Measurements from ENCODE around the gene SUDS3. TPM values are rescaled to one million over a fixed set of nuclear protein-coding genes. Genes with fewer than 3 reads are reported as not detected.
"Not testable (repeated sequence)": the region's sequence is repeated elsewhere in the genome, so short reads cannot be mapped to it uniquely, and the experiment has no call there.

The SUDS3 gene
- total and polyA plus RNA-seq, 12 donors, result 7.5 to 28.0 (median 21.6) TPM

- Histone ChIP-seq H3K27me3 (no peaks in the 10 kb centered on the region), H3K27ac (no peak overlapping the region), H3K36me3 (peaks cover 0 to 100% (median 22%) of the 10 kb centered on the region in 9 donors), H3K4me3 (no peak overlapping the region), H3K9me3 (no peaks in the 10 kb centered on the region), H3K4me1 (peaks cover 0 to 14% (median 7%) of the 10 kb centered on the region in 9 donors)
- 66 to 68% methylated on average over 6 of the region's 6 CpGs for WGBS, 2 donors
- intact Hi-C loops (cut with DNase I), result loop anchor here in 7 of 10 donors (10.0 kb wide), 5 partner anchors 203 to 1143 kb away; no protein-coding TSS in a partner anchor
- no peak for TF ChIP-seq CTCF (IDR thresholded peaks at IDR 0.05)
- ATAC-seq (peak in 4 of 8 donors; percentile 40 to 71 (median 58)), DNase-seq (no peak)
Observed at GRCh38 chr12:118402251-118402650, 25.9 kb downstream of the SUDS3 start.

GRCh38 chr12:118404876-118405521 is 28.6 kb downstream of the SUDS3 start:
- H3K27me3 ChIP-seq, result no peaks in the 10 kb centered on the region
- 41 to 43% methylated on average over 4 of the region's 4 CpGs for WGBS, 2 donors
- H3K36me3 ChIP-seq, result peaks cover 0 to 100% (median 20%) of the 10 kb centered on the region in 9 donors
- DNase-seq (peak in 1 of 2 donors; percentile 48), ATAC-seq (no peak)
- intact Hi-C loops (cut with DNase I), result loop anchor here in 7 of 10 donors (10.0 kb wide), 5 partner anchors 200 to 1140 kb away; no protein-coding TSS in a partner anchor
- peaks cover 0 to 4% (median 0%) of the 10 kb centered on the region in 9 donors for H3K4me1 ChIP-seq
- no peaks in the 10 kb centered on the region for H3K9me3 ChIP-seq
- TF ChIP-seq CTCF (IDR thresholded peaks at IDR 0.05), result peak; percentile 55 to 83 (median 75)
- H3K4me3 ChIP-seq, result no peak overlapping the region
- no peak overlapping the region for H3K27ac ChIP-seq

- intact Hi-C loops (cut with DNase I), result loop anchor here in 7 of 10 donors (10.0 kb wide), 5 partner anchors 197 to 1137 kb away; no protein-coding TSS in a partner anchor
- H3K9me3 ChIP-seq, H3K27ac ChIP-seq, ATAC-seq, H3K4me1 ChIP-seq, DNase-seq, H3K27me3 ChIP-seq, H3K4me3 ChIP-seq: not testable (repeated sequence)
- WGBS, 2 donors, result 90 to 96% methylated on average over 8 of the region's 8 CpGs
- H3K36me3 ChIP-seq, result peaks cover 0 to 100% (median 31%) of the 10 kb centered on the region in 9 donors
Observed at GRCh38 chr12:118408241-118408640, 31.9 kb downstream of the SUDS3 start.

GRCh38 chr12:118409834-118410233 is 33.5 kb downstream of the SUDS3 start:
- no peak overlapping the region for H3K27ac ChIP-seq
- H3K4me3 ChIP-seq, result no peak overlapping the region
- no peaks in the 10 kb centered on the region for H3K27me3 ChIP-seq
- ATAC-seq, result no peak
- DNase-seq, result no peak
- no peaks in the 10 kb centered on the region for H3K9me3 ChIP-seq
- no peaks in the 10 kb centered on the region for H3K4me1 ChIP-seq
- no peak for TF ChIP-seq CTCF (IDR thresholded peaks at IDR 0.05)
- peaks cover 0 to 100% (median 33%) of the 10 kb centered on the region in 9 donors for H3K36me3 ChIP-seq
- 57 to 72% methylated on average over 2 of the region's 2 CpGs for WGBS, 2 donors
- intact Hi-C loops (cut with DNase I), result loop anchor here in 7 of 10 donors (10.0 kb wide), 5 partner anchors 195 to 1135 kb away; no protein-coding TSS in a partner anchor

GRCh38 chr12:118417942-118418341 is 41.6 kb downstream of the SUDS3 start:
- H3K27ac ChIP-seq, result no peak overlapping the region
- 95 to 98% methylated on average over 3 of the region's 3 CpGs for WGBS, 2 donors
- intact Hi-C loops (cut with DNase I), result no loop called here
- ATAC-seq, result no peak
- H3K36me3 ChIP-seq, result peaks cover 0 to 64% (median 21%) of the 10 kb centered on the region in 9 donors
- no peak overlapping the region for H3K4me3 ChIP-seq
- H3K9me3 ChIP-seq, result no peaks in the 10 kb centered on the region
- no peaks in the 10 kb centered on the region for H3K27me3 ChIP-seq
- no peak for TF ChIP-seq CTCF (IDR thresholded peaks at IDR 0.05)
- H3K4me1 ChIP-seq, result no peaks in the 10 kb centered on the region
- no peak for DNase-seq
